ENCODE data around the gene KANK2. TPM values are rescaled to one million over a fixed set of nuclear protein-coding genes. Genes with fewer than 3 reads are reported as not detected.

KANK2 gene
- total RNA-seq = 170 TPM

DNA sequence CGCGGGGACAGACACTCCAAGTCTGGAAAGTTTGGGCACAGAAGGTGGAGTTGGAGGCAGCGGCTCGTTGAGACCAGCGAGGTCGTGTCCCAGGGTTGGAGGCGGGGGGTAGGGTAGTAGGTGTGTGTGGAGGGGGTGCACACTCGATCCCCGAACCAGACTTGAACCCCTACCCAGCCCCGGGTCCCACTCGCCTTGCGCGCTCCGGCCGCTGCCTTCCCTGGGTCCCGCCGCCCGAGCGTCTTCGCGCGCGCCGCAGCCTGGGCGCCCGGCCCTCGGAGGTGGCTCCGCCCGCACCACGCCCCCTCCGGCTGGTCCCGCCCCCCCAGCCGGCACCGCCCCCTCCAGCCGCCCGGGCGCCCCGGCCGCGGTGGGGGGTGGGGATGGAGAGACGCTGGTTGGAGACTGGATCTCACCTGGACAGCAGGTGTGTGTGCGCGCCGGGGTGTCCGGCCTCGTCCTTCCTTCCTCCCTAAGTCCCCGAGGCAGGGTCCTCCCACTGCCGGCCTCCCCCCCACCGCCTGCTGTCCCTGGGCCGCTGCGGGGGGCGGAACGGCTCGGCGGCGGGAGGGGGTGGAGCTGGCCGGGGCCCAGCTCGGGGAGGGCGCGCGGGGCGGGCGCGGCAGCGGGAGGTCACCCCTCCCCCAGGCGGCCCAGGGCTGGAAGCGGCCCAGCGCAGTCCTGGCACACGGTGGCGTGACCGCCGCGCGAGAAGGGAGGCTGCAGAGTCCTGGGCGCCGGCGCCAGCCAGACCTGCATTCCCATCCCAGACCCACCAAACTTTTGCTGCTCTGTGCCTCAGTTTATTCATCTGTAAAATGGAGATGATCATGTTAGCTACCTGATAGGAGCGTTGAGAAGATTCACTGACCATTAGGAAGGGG lies at the start of gene KANK2:
Gene KANK2 (minus strand): TSS at position 255 of the 884 bp plus-strand sequence. CDS start 3,034 bp downstream, outside the sequence.

DNA sequence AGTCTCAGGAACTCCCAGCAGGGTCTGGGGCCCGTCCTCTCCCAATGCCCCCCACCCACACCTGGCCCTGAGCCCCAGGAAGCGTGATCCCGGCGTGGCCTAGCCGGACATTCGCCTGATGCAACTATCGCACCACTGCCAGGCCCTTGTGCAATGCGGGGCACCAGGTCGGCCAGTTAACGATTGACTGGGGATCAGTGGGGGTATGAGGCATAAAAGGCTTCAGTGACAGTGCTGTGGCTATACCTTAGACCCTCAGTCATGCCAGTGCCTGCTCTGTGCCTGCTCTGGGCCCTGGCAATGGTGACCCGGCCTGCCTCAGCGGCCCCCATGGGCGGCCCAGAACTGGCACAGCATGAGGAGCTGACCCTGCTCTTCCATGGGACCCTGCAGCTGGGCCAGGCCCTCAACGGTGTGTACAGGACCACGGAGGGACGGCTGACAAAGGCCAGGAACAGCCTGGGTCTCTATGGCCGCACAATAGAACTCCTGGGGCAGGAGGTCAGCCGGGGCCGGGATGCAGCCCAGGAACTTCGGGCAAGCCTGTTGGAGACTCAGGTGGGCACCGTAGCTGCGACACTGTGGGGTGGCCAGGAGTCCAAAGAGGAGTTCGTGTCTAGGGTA lies 42.1 kb upstream of the KANK2 start, which contains the start of gene ANGPTL8:
Gene ANGPTL8 (plus strand): TSS at position 243 of the 624 bp plus-strand sequence. CDS start 19 bp downstream, at position 262.

DNA sequence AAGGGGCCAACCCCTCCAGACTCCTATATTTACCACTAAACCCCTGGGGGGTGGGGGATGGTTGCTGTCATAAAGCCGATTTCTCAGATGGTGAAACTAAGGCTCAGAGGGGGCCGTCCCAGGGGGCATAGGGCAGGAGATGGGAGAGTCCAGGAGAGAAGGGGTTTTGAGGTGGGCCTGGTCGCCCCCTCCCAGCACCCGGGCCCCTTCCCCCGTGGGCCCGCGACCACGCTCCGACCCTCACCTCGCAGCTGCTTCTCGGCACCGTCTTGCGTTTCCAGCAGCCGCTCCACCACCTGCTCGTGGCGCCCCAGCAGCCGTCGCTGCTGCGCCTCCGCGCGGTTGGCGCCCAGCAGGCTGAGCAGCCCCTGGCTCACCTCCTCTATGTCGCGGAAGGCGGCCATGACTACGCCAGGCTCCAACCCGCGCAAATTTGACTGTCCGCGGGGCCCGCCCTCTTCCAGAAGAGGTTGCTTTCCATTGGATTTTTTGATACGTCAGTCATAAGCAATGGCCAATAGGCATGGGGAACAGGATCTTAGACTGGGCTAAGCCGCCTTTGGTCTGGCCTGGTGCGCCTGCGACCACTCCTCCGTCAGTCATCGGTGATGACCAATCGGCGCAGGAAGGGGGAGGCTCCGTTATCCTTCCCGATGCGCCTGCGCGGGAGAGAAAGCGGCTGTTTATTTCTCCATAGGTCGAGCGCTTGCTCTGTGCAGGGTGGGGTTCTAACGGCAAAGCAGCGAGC lies 41.8 kb downstream of the KANK2 start, which contains the start of gene SPC24:
Gene SPC24 (minus strand): TSS at position 410 of the 748 bp plus-strand sequence. CDS start 6 bp downstream, at position 404.

Other genes with a start within 250 kb of the KANK2 start
- gene SMARCA4, start 236.5 kb downstream of the KANK2 start, total RNA-seq = 124 TPM
- gene LDLR, start 108.1 kb downstream of the KANK2 start, total RNA-seq = 37.5 TPM
- 28.0 TPM for gene SPC24, start 41.8 kb downstream of the KANK2 start, total RNA-seq
- 2.6 TPM for gene ANGPTL8, start 42.1 kb upstream of the KANK2 start, total RNA-seq
- gene DOCK6, start 65.0 kb upstream of the KANK2 start, total RNA-seq = 69.7 TPM
- not detected for gene TSPAN16, start 98.6 kb upstream of the KANK2 start, total RNA-seq
- gene RAB3D, start 142.1 kb upstream of the KANK2 start, total RNA-seq = 24.9 TPM
- 113 TPM for gene TMEM205, start 148.7 kb upstream of the KANK2 start, total RNA-seq
- 15.6 TPM for gene CCDC159, start 149.0 kb upstream of the KANK2 start, total RNA-seq
- 17.1 TPM for gene PLPPR2, start 157.9 kb upstream of the KANK2 start, total RNA-seq
- gene SWSAP1, start 177.1 kb upstream of the KANK2 start, total RNA-seq = 2.1 TPM
- gene EPOR, start 186.8 kb upstream of the KANK2 start, total RNA-seq = 14.8 TPM
- 46.8 TPM for gene RGL3, start 221.8 kb upstream of the KANK2 start, total RNA-seq
- 0.64 TPM for gene ODAD3, start 237.6 kb upstream of the KANK2 start, total RNA-seq
- gene PRKCSH, start 238.1 kb upstream of the KANK2 start, total RNA-seq = 165 TPM